Psoas muscle (tissue), 8 donors: ENCODE data around the gene STXBP6. TPM values are rescaled to one million over a fixed set of nuclear protein-coding genes. Genes with fewer than 3 reads are reported as not detected.

Source experiments
- ATAC-seq, 4 donors: fragments of 200-7000 bp; cut with Tn5 transposase; one replicate each; pipeline ENCODE4 v1.9.1; 2020; ENCODE audit warnings: moderate library complexity in 3 of 4, mild to moderate bottlenecking in 2 of 4
- DNase-seq, 2 donors: peaks; one replicate each; pipeline ENCODE4 v3.0.0-alpha.2; 2020
- H3K27ac ChIP-seq: fragments of 200-600 bp; one replicate; pipeline ENCODE4 v1.8.0; 2022
- H3K27me3 ChIP-seq, 3 donors: fragments of 200-600 bp in 1 of 3; one replicate each; pipeline versions ENCODE4 v1.6.1 to v1.8.0; 2013 to 2022; ENCODE audit warnings: low read length in 2 of 3, mild to moderate bottlenecking in 2 of 3, moderate library complexity in 1 of 3; ENCODE audit not compliant: insufficient read depth in 3 of 3
- H3K36me3 ChIP-seq, 2 donors: fragments of 200-600 bp in 1 of 2; one replicate each; pipeline versions ENCODE4 v1.6.1 to v1.8.0; 2013 to 2022; ENCODE audit warnings: low read depth in 1 of 2, mild to moderate bottlenecking in 1 of 2, moderate library complexity in 1 of 2; ENCODE audit not compliant: insufficient read depth in 1 of 2
- H3K4me1 ChIP-seq: fragments of 200-600 bp; one replicate; pipeline ENCODE4 v1.8.0; 2022
- H3K4me3 ChIP-seq: fragments of 200-600 bp; one replicate; pipeline ENCODE4 v1.8.0; 2022; ENCODE audit warnings: mild to moderate bottlenecking
- H3K9me3 ChIP-seq: fragments of 200-600 bp; one replicate; pipeline ENCODE4 v1.8.0; 2022
- whole genome bisulfite sequencing, 3 donors: extraction: QIAGEN DNeasy Blood & Tissue Kit; methylation state at CpG; one replicate each; pipeline versions ENCODE4 v1.1.6 to v1.1.7; 2013; 5-methylcytosine and 5-hydroxymethylcytosine counted together
- intact Hi-C, 2 donors: fragments of 100-400 bp; cut with DNase I; formaldehyde crosslinking; loops; one replicate each; pipeline versions ENCODE4 v1.11.0 to v1.14.2; 2022
- polyA plus RNA-seq, 3 donors: library from polyadenylated mRNA; stranded (reverse); fragments of 200-250 nt; gene quantifications; one replicate each; pipeline ENCODE4 v1.2.3, GENCODE V29; 2013
- total RNA-seq, 4 donors: library from RNA; stranded (reverse); fragmentation: NEBNext Ultra II Directional in 2 of 4; extraction: Animal tissue kit (Norgen Biotek cat#: 25700) in 2 of 4; gene quantifications; one replicate each; pipeline versions ENCODE4 v1.2.1 to v1.2.4, GENCODE V29; 2021 to 2023
- TF ChIP-seq, protein P1 (sequence below): fragments of 200-600 bp; IDR thresholded peaks from one replicate; pipeline ENCODE4 v1.8.0; 2022; ENCODE audit warnings: antibody characterized with exemption
- donor health status: healthy with polysubstance abuse.
- donor health status: DM: no; HTN: no; CAD: no; lungs with moderate emphysema.
- donor health status: Bipolar disorder and iron deficiency.
- donor health status: healthy.
- donor health status: DM: yes; HTN: yes; CAD: no.
- donor health status: DM: no; HTN: no; CAD: no.
- donor health status: DM: no; HTN: no; CAD: no.
- donor health status: DM: yes; HTN: yes; CAD: no.

STXBP6 gene
- total and polyA plus RNA-seq, 7 donors, result 1.1 to 3.5 (median 2.2) TPM

DNA sequence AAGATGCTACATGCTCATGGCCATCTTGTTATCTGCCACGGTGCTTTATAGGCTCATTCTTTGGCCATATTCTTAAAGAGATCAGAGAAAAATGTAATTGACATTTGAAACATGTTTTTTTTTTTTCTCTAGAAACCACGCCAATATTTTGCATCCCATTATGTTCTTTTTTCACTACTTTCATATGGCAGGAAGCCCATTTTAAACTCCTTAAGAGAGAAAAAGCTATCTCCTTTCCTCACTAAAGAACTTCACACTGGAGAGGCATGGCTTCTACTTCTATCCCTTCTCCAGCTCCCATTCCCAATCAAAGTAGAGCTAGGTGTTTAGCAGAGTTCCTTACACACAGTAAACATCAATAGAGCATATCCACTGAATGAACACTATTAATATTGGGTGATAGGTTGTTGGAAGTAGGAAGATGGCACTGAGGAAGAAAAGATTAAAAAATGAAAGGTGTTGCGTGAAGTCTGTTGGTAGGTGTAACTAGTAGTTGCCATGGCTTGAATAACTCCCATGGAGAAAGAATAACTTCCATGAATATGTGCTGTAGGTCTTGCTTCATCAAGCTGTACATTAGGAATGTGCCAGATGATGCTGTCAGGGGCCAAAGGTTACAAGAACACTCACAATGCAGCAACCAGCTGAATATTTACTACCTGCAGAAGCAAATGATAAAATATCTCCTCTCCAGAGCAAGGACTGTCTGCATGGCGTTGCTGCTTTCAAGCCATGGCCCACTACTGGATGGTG is 178.8 kb downstream of the STXBP6 start:
- Histone ChIP-seq H3K9me3 (no peaks in the 10 kb centered on the region), H3K4me3 (no peak overlapping the region), H3K27ac (no peak overlapping the region), H3K4me1 (no peaks in the 10 kb centered on the region), H3K27me3 (no peaks in the 10 kb centered on the region), H3K36me3 (no peaks in the 10 kb centered on the region)
- intact Hi-C loops, result no loop called here
- ATAC-seq (no peak), DNase-seq (no peak)
- 77 to 85% (median 83%) methylated on average over 4 of the region's 4 CpGs for WGBS, 3 donors
- TF ChIP-seq, protein P1, sequence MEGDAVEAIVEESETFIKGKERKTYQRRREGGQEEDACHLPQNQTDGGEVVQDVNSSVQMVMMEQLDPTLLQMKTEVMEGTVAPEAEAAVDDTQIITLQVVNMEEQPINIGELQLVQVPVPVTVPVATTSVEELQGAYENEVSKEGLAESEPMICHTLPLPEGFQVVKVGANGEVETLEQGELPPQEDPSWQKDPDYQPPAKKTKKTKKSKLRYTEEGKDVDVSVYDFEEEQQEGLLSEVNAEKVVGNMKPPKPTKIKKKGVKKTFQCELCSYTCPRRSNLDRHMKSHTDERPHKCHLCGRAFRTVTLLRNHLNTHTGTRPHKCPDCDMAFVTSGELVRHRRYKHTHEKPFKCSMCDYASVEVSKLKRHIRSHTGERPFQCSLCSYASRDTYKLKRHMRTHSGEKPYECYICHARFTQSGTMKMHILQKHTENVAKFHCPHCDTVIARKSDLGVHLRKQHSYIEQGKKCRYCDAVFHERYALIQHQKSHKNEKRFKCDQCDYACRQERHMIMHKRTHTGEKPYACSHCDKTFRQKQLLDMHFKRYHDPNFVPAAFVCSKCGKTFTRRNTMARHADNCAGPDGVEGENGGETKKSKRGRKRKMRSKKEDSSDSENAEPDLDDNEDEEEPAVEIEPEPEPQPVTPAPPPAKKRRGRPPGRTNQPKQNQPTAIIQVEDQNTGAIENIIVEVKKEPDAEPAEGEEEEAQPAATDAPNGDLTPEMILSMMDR, result no peak

DNA sequence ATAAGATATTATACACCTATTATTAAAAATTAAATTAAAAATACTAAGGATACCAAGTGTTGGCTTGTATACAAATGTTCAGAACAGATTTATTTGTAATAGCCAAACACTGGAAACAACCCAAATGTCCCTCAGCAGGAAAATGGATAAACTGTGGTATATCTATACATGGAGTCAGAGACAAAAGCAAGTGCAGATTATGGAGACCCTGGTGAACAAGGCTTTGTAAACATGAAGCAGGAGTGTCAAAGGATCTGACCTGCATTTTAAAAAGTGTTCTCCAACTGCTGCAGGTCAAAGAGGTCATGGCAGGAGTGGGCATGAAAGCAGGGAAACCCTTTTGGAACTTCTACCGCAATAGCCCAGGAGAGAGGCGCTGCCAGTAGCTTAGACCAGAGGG is 181.6 kb downstream of the STXBP6 start:
- DNase-seq (no peak), ATAC-seq (no peak)
- 99 to 100% (median 100%) methylated on average over 2 of the region's 2 CpGs for WGBS, 3 donors
- H3K36me3 ChIP-seq, result no peaks in the 10 kb centered on the region
- H3K27me3 ChIP-seq, result no peaks in the 10 kb centered on the region
- H3K4me1 ChIP-seq, result no peaks in the 10 kb centered on the region
- no peak overlapping the region for H3K27ac ChIP-seq
- TF ChIP-seq, protein P1, result no peak
- H3K9me3 ChIP-seq, result no peaks in the 10 kb centered on the region
- H3K4me3 ChIP-seq, result no peak overlapping the region
- intact Hi-C loops, result no loop called here

DNA sequence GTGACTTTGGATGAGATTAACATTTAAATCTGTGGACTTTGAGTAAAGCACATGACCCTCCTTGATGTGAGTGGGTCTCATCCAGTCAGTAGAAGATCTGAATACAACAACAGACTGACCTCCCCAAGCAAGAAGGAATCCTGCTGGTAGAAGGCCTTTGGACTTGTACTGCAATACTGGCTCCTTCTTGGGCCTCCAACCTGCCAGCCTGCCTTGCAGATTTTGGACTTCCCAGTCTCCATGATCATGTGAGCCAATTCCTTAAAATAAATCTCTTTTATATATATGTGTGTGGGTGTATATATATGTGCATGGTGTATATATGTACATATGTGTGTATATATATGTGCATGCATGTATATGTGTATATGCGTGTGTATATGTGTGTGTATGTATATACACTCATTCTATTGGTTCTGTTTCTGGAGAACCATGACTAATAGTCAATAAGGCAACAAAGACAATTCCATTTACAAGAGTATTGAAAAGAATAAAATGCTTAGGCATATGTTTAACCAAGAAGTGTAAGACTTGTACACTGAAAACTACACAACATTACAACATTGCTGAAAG is 183.8 kb downstream of the STXBP6 start:
- 93 to 100% (median 95%) methylated on average over 1 of the region's 1 CpG for WGBS, 3 donors
- DNase-seq (no peak), ATAC-seq (no peak)
- Histone ChIP-seq H3K36me3 (no peaks in the 10 kb centered on the region), H3K9me3 (no peaks in the 10 kb centered on the region), H3K4me1 (no peaks in the 10 kb centered on the region), H3K4me3 (no peak overlapping the region), H3K27me3 (no peaks in the 10 kb centered on the region), H3K27ac (no peak overlapping the region)
- TF ChIP-seq, protein P1, result no peak
- intact Hi-C loops, result no loop called here

DNA sequence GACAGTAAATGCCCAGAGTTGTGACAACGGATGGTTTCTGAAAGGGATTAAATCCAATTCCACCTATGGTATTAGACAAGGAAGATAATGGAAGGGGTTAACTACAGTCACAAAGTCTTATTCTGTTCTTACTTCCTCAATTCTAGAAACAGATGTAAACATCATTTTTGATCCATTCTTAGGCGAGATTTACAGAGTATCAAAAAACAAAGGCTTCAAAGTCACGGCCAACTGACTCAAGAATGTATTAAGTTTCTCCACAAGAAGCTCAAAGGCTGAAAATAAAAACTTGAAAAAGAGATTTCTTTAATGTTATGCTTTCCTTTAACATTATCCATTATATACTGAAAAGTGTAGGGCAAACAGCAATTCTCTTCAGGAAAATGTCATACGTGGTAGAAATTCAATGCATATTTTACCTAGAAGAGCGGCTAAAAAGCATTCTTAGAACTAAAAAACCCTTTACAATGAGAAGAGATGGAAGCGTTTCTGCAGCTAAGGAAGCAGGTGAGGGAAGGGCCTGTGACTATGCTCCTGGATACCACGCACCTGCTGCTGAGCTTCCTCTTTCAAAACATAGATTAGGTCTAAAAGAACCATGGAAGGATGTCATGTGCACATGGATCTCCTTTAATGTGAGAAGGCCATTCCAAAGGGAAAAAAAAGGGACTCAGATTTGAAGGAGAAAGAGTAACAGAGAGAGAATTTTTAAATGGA is 185.8 kb downstream of the STXBP6 start:
- H3K9me3 ChIP-seq, result no peaks in the 10 kb centered on the region
- 65 to 68% (median 66%) methylated on average over 7 of the region's 7 CpGs for WGBS, 3 donors
- ATAC-seq (no peak), DNase-seq (no peak)
- no peaks in the 10 kb centered on the region for H3K36me3 ChIP-seq
- H3K27me3 ChIP-seq, result no peaks in the 10 kb centered on the region
- no peaks in the 10 kb centered on the region for H3K4me1 ChIP-seq
- no peak overlapping the region for H3K4me3 ChIP-seq
- TF ChIP-seq, protein P1, result no peak
- no peak overlapping the region for H3K27ac ChIP-seq
- intact Hi-C loops, result no loop called here
